Activated CD4-positive, alpha-beta T cell treated with anti-CD3 and anti-CD28 coated beads, Interleukin-2, amount 50 U/mL, for 48 hours (primary cell): ENCODE measurements around the gene ERG28.
"Not testable (repeated sequence)": the region's sequence is repeated elsewhere in the genome, so short reads cannot be mapped to it uniquely, and the experiment has no call there.

Source experiments
- DNase-seq, 2 experiments: peaks; one replicate each; pipeline ENCODE4 v3.0.0-alpha.2; 2020

ERG28 gene, protein sequence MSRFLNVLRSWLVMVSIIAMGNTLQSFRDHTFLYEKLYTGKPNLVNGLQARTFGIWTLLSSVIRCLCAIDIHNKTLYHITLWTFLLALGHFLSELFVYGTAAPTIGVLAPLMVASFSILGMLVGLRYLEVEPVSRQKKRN

GRCh38 chr14:75660630-75661498 is at the start of gene ERG28, which contains the start of gene TTLL5:
Gene ERG28 (minus strand): TSS chr14:75660876. CDS start chr14:75657502, 3,374 bp downstream.
Gene TTLL5 (plus strand): TSS chr14:75661246. CDS start chr14:75663150, 1,904 bp downstream.
- DNase-seq = peak; percentile 95 to 96

DNA sequence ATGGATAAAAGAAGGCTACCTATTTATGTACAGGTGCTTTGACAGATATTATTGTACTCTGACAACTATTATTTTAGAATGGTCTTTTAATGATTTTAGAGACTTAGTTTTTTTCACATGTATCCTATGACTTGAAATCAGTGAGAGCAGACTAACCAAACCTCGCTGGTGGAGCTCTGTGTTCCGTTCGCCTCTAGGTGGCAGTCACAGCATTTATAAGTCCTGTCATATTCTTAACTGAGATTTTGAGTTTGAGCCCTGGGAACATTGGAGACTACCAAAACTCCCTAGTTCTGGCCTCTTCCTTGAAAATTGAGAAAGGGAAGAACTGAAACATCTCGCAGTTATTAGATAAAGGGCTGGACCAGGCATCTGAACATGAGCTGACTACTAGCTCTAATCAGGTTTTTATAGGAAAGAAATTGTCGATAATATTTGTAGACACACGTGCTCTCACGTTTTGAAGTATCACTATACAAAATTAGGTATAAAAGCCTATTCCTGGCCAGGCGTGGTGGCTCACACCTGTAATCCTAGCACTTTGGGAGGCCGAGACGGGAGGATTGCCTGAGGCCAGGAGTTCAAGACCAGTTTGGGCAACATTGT is 48.6 kb upstream of the ERG28 start:
- DNase-seq = peak; percentile 59 to 70

DNA sequence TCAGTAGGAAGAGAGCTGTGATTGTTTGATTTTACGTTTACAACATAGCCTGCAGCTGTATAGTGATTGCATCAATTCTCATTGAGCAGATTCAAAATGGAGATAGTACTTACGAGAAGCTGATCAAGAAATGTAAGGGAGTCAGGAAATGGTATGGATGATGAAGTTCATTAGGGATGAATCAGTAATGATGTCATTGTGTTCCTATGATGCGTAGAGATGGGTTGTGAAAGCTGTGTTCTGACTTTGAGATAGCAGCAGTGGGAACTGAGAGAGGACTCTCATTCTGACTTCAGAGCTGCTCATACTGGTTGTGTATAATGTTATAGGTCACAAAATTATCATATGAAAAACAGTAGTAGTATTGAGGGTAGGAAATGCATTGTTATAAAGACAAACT is 44.3 kb upstream of the ERG28 start:
- DNase-seq = no peak

- DNase-seq = no peak
Measured at GRCh38 chr14:75703467-75703866, 42.8 kb upstream of the ERG28 start.

- DNase-seq = no peak
Measured at GRCh38 chr14:75702616-75703261, 42.1 kb upstream of the ERG28 start.

GRCh38 chr14:75702122-75702521 is 41.4 kb upstream of the ERG28 start:
- no peak for DNase-seq

DNA sequence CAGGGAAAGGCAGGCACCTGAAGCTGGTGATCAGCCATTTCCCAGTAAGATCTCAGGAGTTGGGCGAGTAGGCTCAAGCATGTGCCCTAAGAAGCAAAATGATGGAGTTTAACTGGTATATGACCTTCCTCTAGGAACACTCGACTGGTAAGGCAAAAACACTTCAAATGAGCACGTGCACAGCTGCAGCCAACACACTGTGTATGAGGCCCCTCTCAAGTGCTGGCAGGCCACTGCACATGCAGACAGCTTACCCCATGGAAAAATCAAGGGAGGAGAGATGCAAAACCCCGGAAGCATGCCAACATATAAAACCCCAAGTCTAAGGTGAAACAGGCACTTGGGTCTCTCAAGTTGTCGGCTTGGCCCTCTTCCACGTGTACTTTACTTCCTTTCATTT is 39.6 kb upstream of the ERG28 start:
- DNase-seq = no peak

- DNase-seq = no peak
Measured at GRCh38 chr14:75699331-75699730, 38.7 kb upstream of the ERG28 start.

- DNase-seq = no peak
Measured at GRCh38 chr14:75697918-75698317, 37.2 kb upstream of the ERG28 start.

DNA sequence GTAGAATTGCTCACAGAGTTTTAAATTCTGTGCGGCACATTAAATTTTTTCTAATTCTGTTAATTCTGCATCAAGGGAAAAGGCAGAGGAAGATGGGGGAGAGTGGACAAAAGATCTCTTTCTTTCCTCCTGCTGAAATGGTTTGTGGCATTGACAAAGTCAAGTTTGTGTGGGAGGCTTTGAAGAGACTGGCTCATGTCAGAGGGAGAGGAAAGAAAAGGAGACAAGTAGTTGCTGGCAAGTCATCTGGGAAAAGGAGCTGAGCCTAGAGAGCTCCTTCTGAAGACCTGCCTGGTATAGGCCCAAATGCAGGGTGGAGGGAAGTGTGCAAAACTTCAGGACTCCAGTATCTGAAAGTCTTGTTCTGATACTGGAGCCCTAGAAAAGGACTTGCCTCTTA is 36.7 kb upstream of the ERG28 start:
- DNase-seq = no peak

GRCh38 chr14:75695025-75695424 is 34.3 kb upstream of the ERG28 start:
- DNase-seq = not testable (repeated sequence)

GRCh38 chr14:75690010-75690409 is 29.3 kb upstream of the ERG28 start:
- no peak for DNase-seq

DNA sequence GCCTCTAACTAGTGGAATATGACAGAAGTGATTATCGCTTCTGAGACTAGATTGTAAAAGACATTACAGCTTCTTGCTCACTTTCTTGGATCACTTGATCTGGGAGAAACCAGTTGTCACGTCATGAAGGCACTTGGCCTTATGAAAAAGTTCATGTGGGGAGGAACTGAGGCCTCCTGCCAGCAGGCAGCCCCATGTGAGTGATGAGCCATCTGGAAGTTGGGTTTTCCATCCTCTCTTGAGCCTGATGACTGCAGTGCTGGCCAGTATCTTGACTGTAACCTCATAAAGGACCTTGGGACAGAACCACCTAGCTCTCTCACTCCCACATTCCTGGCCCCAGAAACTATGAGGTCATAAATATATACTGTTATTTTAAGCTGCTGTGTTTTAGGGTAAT is 28.3 kb upstream of the ERG28 start:
- no peak for DNase-seq

DNA sequence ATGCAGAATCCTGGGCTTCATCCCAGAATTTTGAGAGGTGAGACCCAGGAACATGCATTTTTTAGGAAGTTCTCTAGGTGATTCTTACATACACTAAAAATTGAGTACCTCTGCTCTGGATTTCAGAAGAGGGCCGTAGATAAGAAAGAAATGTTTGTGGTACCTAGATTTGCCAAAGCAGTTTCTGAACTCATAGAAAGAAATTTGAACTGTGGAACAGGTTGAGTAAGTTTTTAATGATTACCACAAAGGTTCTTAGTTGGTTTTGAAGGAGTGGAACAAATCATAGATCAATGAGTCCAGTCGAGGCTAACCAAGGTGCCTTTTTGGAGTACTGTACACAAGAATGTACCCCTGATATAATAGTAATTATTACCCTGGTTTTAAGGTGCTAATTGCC is 25.2 kb upstream of the ERG28 start:
- no peak for DNase-seq

- DNase-seq = no peak
Measured at GRCh38 chr14:75675265-75675960, 14.7 kb upstream of the ERG28 start.

DNA sequence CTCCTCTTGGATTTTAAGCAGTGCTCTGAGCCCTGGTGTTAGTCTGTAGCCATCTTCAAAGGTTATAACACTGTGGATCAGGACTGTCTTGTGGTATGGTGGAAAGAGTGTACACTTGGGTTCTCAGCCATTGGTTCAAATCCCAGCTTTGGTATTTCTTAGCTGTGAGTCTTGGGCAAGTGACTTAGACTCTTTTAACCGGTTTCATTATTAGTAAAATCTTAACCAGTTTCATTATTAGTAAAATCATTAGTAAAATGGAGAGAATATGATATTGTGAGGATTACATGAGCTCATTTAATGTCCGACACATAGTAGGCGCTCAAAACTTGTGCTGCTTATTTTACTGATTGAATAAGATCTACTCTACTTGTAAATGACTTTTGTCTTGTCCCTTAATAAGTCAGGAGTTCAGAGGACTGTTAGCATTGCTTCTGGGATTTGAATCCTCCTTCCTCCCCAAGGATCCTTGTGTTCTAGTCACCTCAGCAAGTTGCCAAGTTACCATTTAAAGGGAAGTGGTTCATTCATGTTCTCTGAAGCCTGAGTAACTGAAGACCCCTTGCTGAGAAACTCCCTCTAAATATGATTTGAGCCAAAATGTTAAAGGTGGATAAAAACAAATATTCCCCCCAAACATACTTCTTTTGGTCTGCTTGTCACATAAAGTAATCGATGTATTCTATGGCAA is 12.8 kb upstream of the ERG28 start:
- DNase-seq = no peak

DNA sequence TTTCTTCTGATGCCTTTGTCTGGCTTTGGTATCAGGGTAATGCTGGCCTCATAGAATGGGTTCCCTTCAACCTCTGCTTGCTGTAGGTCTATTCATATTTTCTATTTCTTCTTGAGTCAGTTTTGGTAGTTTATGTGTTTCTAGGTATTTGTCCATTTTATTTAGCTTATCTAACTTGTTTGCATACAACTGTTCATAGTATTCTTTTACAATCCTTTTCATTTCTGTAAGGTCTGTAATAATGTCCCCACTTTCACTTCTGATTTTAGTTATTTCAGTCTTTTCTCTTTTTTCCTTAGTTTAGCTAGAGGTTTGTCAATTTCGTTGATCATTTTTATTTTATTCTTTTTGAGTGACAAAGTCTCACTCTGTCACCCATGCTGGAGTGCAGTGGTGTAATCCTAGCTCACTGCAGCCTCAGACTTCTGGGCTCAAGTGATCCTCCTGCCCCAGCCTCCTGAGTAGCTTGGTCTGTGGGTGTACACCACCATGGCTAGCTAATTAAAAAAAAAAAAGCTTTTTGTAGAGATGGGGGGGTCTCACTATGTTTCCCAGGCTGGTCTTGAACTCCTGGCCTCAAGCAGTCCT is 12.0 kb upstream of the ERG28 start:
- no peak for DNase-seq

DNA sequence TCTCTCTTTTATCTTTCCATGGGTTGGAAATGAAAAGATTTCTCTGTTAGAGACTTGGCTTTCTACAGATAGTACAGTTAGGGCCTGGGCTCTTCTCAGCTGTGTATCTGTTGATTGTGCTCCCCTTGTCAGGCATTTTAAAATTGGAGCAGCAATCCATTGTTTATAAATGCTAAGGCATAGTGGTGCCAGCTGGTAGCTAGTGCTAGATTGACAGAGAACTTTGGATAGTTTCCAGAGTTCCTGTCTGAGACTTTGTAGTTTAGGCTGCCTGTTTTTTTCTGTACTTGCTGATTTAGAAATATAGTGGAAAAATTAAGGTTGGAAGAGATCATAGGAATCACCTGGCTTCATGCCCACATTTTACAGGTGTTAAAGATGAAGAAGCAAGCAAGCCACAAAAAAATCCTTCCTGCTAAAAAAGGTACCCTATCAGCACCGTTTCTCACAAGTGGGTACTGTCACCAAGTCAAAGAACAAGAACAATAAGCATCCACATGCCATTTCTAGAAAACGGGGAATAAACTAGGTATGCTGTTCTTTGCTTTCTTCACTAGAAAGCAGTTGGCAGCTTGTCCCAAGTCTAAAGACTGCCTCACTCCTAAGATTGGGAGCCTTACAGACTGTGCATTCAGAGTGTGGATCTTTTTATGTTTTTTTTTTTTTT is 6.6 kb upstream of the ERG28 start:
- no peak for DNase-seq

DNA sequence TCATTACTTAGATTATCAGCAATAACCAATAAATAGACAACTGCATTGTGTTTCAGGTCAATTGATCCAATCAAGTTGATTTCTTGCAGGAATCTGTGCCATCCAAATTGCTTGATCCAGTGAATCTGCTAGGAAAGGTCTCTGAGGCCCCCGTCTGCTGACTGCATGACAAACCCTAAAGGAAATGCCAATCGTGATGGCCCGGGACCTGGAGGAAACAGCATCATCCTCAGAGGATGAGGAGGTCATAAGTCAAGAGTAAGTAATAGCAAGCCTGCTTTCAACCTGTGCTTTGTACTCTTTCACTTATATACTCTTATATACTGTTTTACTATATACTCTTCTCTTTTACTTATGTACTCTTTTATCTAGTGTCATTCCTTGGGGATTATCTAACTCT is 2.3 kb upstream of the ERG28 start:
- no peak for DNase-seq

DNA sequence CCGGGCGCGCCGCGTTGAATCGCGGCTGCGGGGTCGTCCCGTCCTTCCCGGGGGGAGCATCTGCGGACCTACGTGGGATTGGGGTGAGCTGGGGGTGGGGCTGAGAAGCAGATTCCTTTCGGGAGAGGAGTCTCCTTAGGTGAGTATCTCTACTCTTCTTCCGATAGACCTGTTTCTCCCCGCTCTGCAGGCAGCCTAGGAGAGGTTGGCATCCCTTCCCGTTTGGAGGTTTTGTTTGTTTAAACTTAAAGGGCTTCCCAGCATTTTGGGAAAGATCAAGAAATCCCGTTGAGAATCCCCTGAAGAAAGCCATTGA is 781 bp upstream of the ERG28 start:
- no peak for DNase-seq

- no peak for DNase-seq
Measured at GRCh38 chr14:75660238-75660629, 442 bp downstream of the ERG28 start.

- no peak for DNase-seq
Measured at GRCh38 chr14:75658957-75659356, 1.7 kb downstream of the ERG28 start.
